ENCODE results near the gene STAT5B.

- TF ChIP-seq CEBPB (IDR thresholded peaks at IDR 0.05; ENCODE audit: borderline replicate concordance, low read depth, low read length) (no peak), ZSCAN20 (CRISPR knock-in tag; IDR thresholded peaks at IDR 0.05; ENCODE audit: borderline replicate concordance) (no peak), MYC (CRISPR knock-in tag; IDR thresholded peaks at IDR 0.05; ENCODE audit: borderline replicate concordance) (no peak), SMARCC2 (IDR thresholded peaks at IDR 0.05) (no peak), ZNF407 (CRISPR knock-in tag; IDR thresholded peaks at IDR 0.05; ENCODE audit: not compliant biosample characterization) (no peak)
- TF ChIP-seq, protein P1, sequence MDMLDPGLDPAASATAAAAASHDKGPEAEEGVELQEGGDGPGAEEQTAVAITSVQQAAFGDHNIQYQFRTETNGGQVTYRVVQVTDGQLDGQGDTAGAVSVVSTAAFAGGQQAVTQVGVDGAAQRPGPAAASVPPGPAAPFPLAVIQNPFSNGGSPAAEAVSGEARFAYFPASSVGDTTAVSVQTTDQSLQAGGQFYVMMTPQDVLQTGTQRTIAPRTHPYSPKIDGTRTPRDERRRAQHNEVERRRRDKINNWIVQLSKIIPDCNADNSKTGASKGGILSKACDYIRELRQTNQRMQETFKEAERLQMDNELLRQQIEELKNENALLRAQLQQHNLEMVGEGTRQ (IDR thresholded peaks at IDR 0.05; ENCODE audit: low read depth, low read length): no peak
- TF ChIP-seq, protein P1 (CRISPR knock-in tag; IDR thresholded peaks at IDR 0.05; ENCODE audit: borderline replicate concordance): no peak
Measured at GRCh38 chr17:42309142-42309541, 33.0 kb upstream of the STAT5B start.
